DMS79 (cell line): ENCODE results near the gene UBE2G2.

Experiments used
- DNase-seq: peaks from one replicate; lab custom pipeline; 2025; lab: John Stamatoyannopoulos, UW

The UBE2G2 gene

GRCh38 chr21:44727321-44727720, 74.3 kb downstream of the UBE2G2 start:
- no peak for DNase-seq

GRCh38 chr21:44726826-44727225, 74.8 kb downstream of the UBE2G2 start:
- no peak for DNase-seq

GRCh38 chr21:44724926-44725325, 76.7 kb downstream of the UBE2G2 start:
- DNase-seq = no peak

GRCh38 chr21:44724196-44724595, 77.4 kb downstream of the UBE2G2 start:
- no peak for DNase-seq

GRCh38 chr21:44723177-44724131, 78.2 kb downstream of the UBE2G2 start:
- no peak for DNase-seq

- DNase-seq = no peak
These were observed 78.9 kb downstream of the UBE2G2 start for GRCh38 chr21:44722731-44723130.

- no peak for DNase-seq
These were observed 81.5 kb downstream of the UBE2G2 start for GRCh38 chr21:44720170-44720569.
